Measurements from ENCODE around the gene TNNC2. TPM values are rescaled to one million over a fixed set of nuclear protein-coding genes. Genes with fewer than 3 reads are reported as not detected.

The TNNC2 gene
- polyA plus RNA-seq, 3 donors = 0.71 to 1.2 (median 1.0) TPM

DNA sequence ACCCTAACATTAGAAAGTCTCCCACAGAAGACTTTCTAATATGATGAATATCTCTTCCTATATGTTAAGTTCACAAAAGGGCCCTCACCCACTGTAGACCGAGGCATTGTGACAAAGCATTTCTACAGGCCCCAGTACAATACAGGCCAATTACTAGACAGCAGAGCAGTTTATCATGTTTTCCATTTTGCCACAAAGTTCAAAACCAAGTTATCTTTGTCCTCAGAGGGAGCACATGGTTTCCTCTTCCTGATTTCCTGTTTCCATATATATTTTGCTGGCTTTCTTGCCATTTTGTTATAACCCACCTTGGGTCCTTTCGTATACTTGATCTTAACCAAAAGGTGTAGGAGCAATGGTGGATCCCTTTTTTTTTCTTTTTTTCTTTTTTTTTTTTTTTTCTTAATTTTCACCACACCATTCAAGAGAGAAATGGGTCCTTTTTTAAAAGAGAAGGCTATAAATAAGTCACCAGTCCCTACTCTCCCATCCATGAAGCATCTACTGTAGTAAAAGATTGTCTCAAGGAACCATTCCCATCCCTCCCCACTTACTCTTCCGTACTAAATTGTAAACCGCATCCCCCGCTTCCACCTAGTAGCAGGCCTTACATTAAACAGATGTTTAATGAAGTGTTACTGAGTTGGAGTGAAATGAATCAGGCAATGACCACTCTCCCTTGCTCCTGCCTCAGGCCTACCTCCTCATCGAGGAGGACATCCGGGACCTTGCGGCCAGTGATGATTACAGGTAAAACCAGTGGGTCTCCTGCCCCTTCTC, 16.7 kb downstream of the TNNC2 start:
- Histone ChIP-seq H3K4me1 (ENCODE audit: control insufficient read depth in 1 of 2, insufficient read depth in 2 of 2, low read length in 2 of 2) (peaks cover 18 to 24% of the 10 kb centered on the region in 2 donors), H3K27me3 (ENCODE audit: control insufficient read depth in 2 of 2, insufficient read depth in 2 of 2, low read length in 2 of 2) (no peaks in the 10 kb centered on the region), H3K9me3 (replicated peaks in 1 of 2; ENCODE audit: control insufficient read depth in 1 of 2, insufficient read depth in 1 of 2, low read length in 2 of 2) (no peaks in the 10 kb centered on the region), H3K9ac (ENCODE audit: insufficient read depth, low read length, poor library complexity, severe bottlenecking) (no peak overlapping the region), H3K4me2 (replicated peaks; ENCODE audit: extremely low read depth, low read length, poor library complexity, severe bottlenecking) (no peak overlapping the region), H2AFZ (ENCODE audit: insufficient read depth, low read depth, low read length, poor library complexity, severe bottlenecking) (no peak overlapping the region), H3K79me2 (ENCODE audit: insufficient read depth, low read length) (peaks cover 32% of the 10 kb centered on the region), H4K20me1 (ENCODE audit: insufficient read depth, low read length) (peaks cover 51% of the 10 kb centered on the region), H3K27ac (ENCODE audit: low read depth in 1 of 2, low read length in 2 of 2) (no peak overlapping the region), H3K36me3 (replicated peaks in 1 of 2; ENCODE audit: control insufficient read depth in 1 of 2, insufficient read depth in 2 of 2, low read length in 2 of 2) (peaks cover 60 to 67% of the 10 kb centered on the region in 2 donors), H3K4me3 (replicated peaks in 1 of 3; ENCODE audit: low read depth in 2 of 3, low read length in 3 of 3) (no peak overlapping the region)
- 79% methylated on average over 4 of the region's 8 CpGs for WGBS (ENCODE audit: insufficient coverage)
- no peak overlapping the region for H3K27ac Mint-ChIP-seq
- no peak overlapping the region for H3K4me3 Mint-ChIP-seq
- peaks cover 0 to 3% (median 0%) of the 10 kb centered on the region in 7 donors for H3K9me3 Mint-ChIP-seq
- intact Hi-C loops (cut with micrococcal nuclease) = loop anchor here in 1 of 2 donors (5.0 to 10.0 kb wide), 2 partner anchors 124 to 162 kb away; partner anchors contain the start of genes PCIF1 and ZNF335
- peaks cover 18% of the 10 kb centered on the region for H3K4me1 Mint-ChIP-seq
- H3K36me3 Mint-ChIP-seq = peaks cover 60 to 68% of the 10 kb centered on the region in 2 donors
- no peak for DNase-seq
- no peaks in the 10 kb centered on the region for H3K27me3 Mint-ChIP-seq (ENCODE audit: low read depth in 3 of 3)
- TF ChIP-seq, protein P1, sequence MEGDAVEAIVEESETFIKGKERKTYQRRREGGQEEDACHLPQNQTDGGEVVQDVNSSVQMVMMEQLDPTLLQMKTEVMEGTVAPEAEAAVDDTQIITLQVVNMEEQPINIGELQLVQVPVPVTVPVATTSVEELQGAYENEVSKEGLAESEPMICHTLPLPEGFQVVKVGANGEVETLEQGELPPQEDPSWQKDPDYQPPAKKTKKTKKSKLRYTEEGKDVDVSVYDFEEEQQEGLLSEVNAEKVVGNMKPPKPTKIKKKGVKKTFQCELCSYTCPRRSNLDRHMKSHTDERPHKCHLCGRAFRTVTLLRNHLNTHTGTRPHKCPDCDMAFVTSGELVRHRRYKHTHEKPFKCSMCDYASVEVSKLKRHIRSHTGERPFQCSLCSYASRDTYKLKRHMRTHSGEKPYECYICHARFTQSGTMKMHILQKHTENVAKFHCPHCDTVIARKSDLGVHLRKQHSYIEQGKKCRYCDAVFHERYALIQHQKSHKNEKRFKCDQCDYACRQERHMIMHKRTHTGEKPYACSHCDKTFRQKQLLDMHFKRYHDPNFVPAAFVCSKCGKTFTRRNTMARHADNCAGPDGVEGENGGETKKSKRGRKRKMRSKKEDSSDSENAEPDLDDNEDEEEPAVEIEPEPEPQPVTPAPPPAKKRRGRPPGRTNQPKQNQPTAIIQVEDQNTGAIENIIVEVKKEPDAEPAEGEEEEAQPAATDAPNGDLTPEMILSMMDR (IDR thresholded peaks at IDR 0.05) = no peak

DNA sequence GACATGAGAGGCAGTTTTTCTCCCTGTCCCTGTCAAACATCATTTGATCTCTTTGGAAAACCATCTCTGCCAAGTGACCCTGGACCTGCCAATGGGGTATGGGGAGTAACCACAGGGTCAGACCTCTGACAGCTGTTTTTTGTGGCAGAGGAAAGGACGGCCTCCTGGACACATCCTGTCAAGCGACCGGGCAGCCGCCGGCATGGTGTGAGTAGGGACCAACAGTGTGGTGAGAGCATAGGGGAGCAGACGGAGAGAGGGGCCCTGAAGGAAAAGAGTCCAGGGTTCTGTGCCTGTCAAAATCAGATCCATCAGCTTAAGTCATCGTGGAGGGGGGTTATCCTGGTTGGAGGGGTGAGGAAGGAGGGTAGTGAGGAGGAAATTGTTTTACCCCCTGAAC, 25.3 kb downstream of the TNNC2 start:
- H3K9me3 Mint-ChIP-seq = peaks cover 0 to 2% (median 0%) of the 10 kb centered on the region in 7 donors
- Histone ChIP-seq H3K4me1 (ENCODE audit: control insufficient read depth in 1 of 2, insufficient read depth in 2 of 2, low read length in 2 of 2) (no peaks in the 10 kb centered on the region), H3K36me3 (replicated peaks in 1 of 2; ENCODE audit: control insufficient read depth in 1 of 2, insufficient read depth in 2 of 2, low read length in 2 of 2) (peaks cover 66 to 67% of the 10 kb centered on the region in 2 donors), H3K27ac (ENCODE audit: low read depth in 1 of 2, low read length in 2 of 2) (no peak overlapping the region), H3K9ac (ENCODE audit: insufficient read depth, low read length, poor library complexity, severe bottlenecking) (no peak overlapping the region), H3K79me2 (ENCODE audit: insufficient read depth, low read length) (peaks cover 10% of the 10 kb centered on the region), H3K27me3 (ENCODE audit: control insufficient read depth in 2 of 2, insufficient read depth in 2 of 2, low read length in 2 of 2) (no peaks in the 10 kb centered on the region), H3K4me3 (replicated peaks in 1 of 3; ENCODE audit: low read depth in 2 of 3, low read length in 3 of 3) (no peak overlapping the region), H3K9me3 (replicated peaks in 1 of 2; ENCODE audit: control insufficient read depth in 1 of 2, insufficient read depth in 1 of 2, low read length in 2 of 2) (no peaks in the 10 kb centered on the region), H3K4me2 (replicated peaks; ENCODE audit: extremely low read depth, low read length, poor library complexity, severe bottlenecking) (no peak overlapping the region), H4K20me1 (ENCODE audit: insufficient read depth, low read length) (peaks cover 73% of the 10 kb centered on the region), H2AFZ (ENCODE audit: insufficient read depth, low read depth, low read length, poor library complexity, severe bottlenecking) (no peak overlapping the region)
- H3K4me1 Mint-ChIP-seq = peaks cover 12% of the 10 kb centered on the region
- WGBS (ENCODE audit: insufficient coverage) = 87% methylated on average over 7 of the region's 7 CpGs
- H3K4me3 Mint-ChIP-seq = no peak overlapping the region
- peaks cover 0 to 2% (median 0%) of the 10 kb centered on the region in 3 donors for H3K27me3 Mint-ChIP-seq (ENCODE audit: low read depth in 3 of 3)
- H3K36me3 Mint-ChIP-seq = peaks cover 69 to 77% of the 10 kb centered on the region in 2 donors
- TF ChIP-seq, protein P1 (IDR thresholded peaks at IDR 0.05) = no peak
- DNase-seq = no peak
- no peak overlapping the region for H3K27ac Mint-ChIP-seq
- intact Hi-C loops (cut with micrococcal nuclease) = loop anchor here in 1 of 2 donors (5.0 to 10.0 kb wide), 2 partner anchors 133 to 160 kb away; partner anchors contain the start of gene PCIF1
